HepG2 (cell line): ENCODE results near the gene PDE3A.

Experiments
- ZBTB1 ChIP-seq: sonication (generic); formaldehyde crosslinking; IDR thresholded peaks from 2 replicates; pipeline ENCODE4 v1.4.0; 2020; ENCODE audit warnings: missing genetic modification reagents, borderline replicate concordance
- ZNF230 ChIP-seq: sonication (generic); formaldehyde crosslinking; IDR thresholded peaks from 2 replicates; pipeline ENCODE4 v1.4.0; 2020; ENCODE audit warnings: mild to moderate bottlenecking, missing genetic modification reagents

- TF ChIP-seq ZBTB1 (no peak), ZNF230 (CRISPR knock-in tag) (no peak)
Measured at GRCh38 chr12:20469756-20470155, 101.4 kb downstream of the PDE3A start.
